T-cell (primary cell): ENCODE data around the gene CHST7. TPM values are rescaled to one million over a fixed set of nuclear protein-coding genes. Genes with fewer than 3 reads are reported as not detected.
A peak's percentile ranks its signal among the peaks of the same experiment; 100 is the strongest.

ENCODE experiments used
- ATAC-seq, 4 experiments: fragments of 200-7000 bp in 3 of 4; fragments of 150-1000 bp in 1 of 4; cut with Tn5 transposase; replicated peaks in 1 of 4; 1 replicate in 3 of 4; 2 replicates in 1 of 4; pipeline ENCODE4 v1.10.0; 2021; ENCODE audit warnings: moderate library complexity in 3 of 4, mild to moderate bottlenecking in 2 of 4, moderate number of reproducible peaks in 1 of 4
- CTCF ChIA-PET, 2 donors: fragments of 300-600 bp; sonication (Branson Sonifier 250); formaldehyde crosslinking; loops; one replicate each; lab custom pipeline; 2022; ENCODE audit warnings: antibody characterized with exemption in 2 of 2; lab: Charles Lee
- POLR2A ChIA-PET, 2 donors: fragments of 300-600 bp; sonication (Branson Sonifier 250); formaldehyde crosslinking; loops; one replicate each; lab custom pipeline; 2022; ENCODE audit warnings: antibody characterized with exemption in 2 of 2; lab: Charles Lee
- DNase-seq, 35 experiments: peaks; one replicate each; pipeline versions ENCODE4 v3.0.0 to v3.0.0-alpha.2; 2013 to 2023
- H3K27ac ChIP-seq: one replicate; pipeline ENCODE4 v1.5.1; 2013; ENCODE audit warnings: low read length
- H3K27me3 ChIP-seq, 2 experiments: replicated peaks in 1 of 2; 1 replicate in 1 of 2; 2 replicates in 1 of 2; pipeline versions ENCODE4 v1.6.1 to v1.7.0; 2013; ENCODE audit warnings: low read length in 1 of 2, mixed read lengths in 1 of 2; ENCODE audit not compliant: control insufficient read depth in 2 of 2, insufficient read depth in 2 of 2; ENCODE audit errors: extremely low read depth in 1 of 2
- H3K36me3 ChIP-seq, 2 donors: 1 replicate in 1 of 2; 2 replicates in 1 of 2; pipeline versions ENCODE4 v1.6.1 to v1.7.0; 2013; ENCODE audit warnings: low read length in 1 of 2; ENCODE audit not compliant: control insufficient read depth in 2 of 2, insufficient read depth in 1 of 2; ENCODE audit errors: extremely low read depth in 1 of 2
- H3K4me1 ChIP-seq, 2 experiments: 1 replicate in 1 of 2; 2 replicates in 1 of 2; pipeline versions ENCODE4 v1.6.1 to v1.7.0; 2013; ENCODE audit warnings: low read length in 2 of 2, mixed read lengths in 1 of 2; ENCODE audit not compliant: insufficient read depth in 2 of 2, control insufficient read depth in 1 of 2; ENCODE audit errors: extremely low read depth in 1 of 2
- H3K4me3 ChIP-seq, 2 donors: 1 replicate in 1 of 2; 2 replicates in 1 of 2; pipeline versions ENCODE4 v1.5.1 to v1.7.0; 2013; ENCODE audit warnings: mild to moderate bottlenecking in 2 of 2, low read length in 1 of 2, moderate library complexity in 1 of 2; ENCODE audit not compliant: control insufficient read depth in 1 of 2; ENCODE audit errors: extremely low read depth in 1 of 2
- H3K9me3 ChIP-seq: 2 replicates; pipeline ENCODE4 v1.7.0; 2013
- H3K27ac Mint-ChIP-seq, 2 donors: one replicate each; pipeline ENCODE4 v1.8.0; 2020 to 2021; ENCODE audit warnings: mild to moderate bottlenecking in 2 of 2, mixed read lengths in 2 of 2
- H3K27me3 Mint-ChIP-seq, 2 donors: one replicate each; pipeline ENCODE4 v1.8.0; 2021 to 2022; ENCODE audit warnings: mixed read lengths in 2 of 2
- H3K36me3 Mint-ChIP-seq: one replicate; pipeline ENCODE4 v1.8.0; 2021; ENCODE audit warnings: mixed read lengths
- H3K4me1 Mint-ChIP-seq, 3 donors: one replicate each; pipeline ENCODE4 v1.8.0; 2020 to 2022; ENCODE audit warnings: mixed read lengths in 3 of 3, mild to moderate bottlenecking in 1 of 3
- H3K4me3 Mint-ChIP-seq, 3 donors: one replicate each; pipeline ENCODE4 v1.8.0; 2020 to 2022; ENCODE audit warnings: mild to moderate bottlenecking in 3 of 3, mixed read lengths in 3 of 3, moderate library complexity in 3 of 3
- H3K9me3 Mint-ChIP-seq, 3 donors: one replicate each; pipeline ENCODE4 v1.8.0; 2020 to 2022; ENCODE audit warnings: mixed read lengths in 3 of 3
- WGBS: methylation state at CpG from one replicate; pipeline ENCODE4 v1.1.5; 2013; ENCODE audit warnings: missing lambda C conversion rate; ENCODE audit not compliant: insufficient coverage; 5-methylcytosine and 5-hydroxymethylcytosine counted together
- total RNA-seq, 35 experiments: library from RNA in 6 of 35; stranded (reverse) in 6 of 35; fragments of 120-200 nt in 1 of 35; gene quantifications; one replicate each; pipeline versions ENCODE4 v1.2.1 to v1.2.4 and lab custom pipeline; 2013 to 2026

The CHST7 gene
- total RNA-seq, 5 donors from 2014 or later (not counting 1 experiment from before 2014, with no cell fraction given), result 3.3 to 8.0 (median 6.4) TPM

DNA sequence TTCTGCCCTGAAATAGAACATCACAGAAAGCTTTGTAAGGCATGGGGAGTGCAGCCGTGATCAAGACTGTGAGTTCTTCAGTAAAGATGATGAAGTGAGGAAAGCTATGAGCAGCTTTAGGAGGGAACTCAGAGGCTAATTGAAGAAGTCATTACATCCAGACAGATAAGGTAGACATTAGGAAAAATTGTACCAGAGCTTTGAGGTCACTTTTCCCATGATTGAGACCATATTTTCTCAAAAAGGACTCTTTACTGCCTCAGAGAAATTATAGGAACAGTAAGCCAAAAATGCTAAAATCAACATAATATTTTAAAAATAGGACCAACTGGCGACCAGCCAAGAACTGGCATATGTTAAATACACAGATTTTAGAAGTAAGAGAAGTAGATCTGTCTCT lies 11.2 kb downstream of the CHST7 start:
- Histone ChIP-seq H3K9me3 (no peaks in the 10 kb centered on the region), H3K27ac (no peak overlapping the region), H3K4me1 (peaks cover 2 to 23% of the 10 kb centered on the region in 2 experiments), H3K36me3 (no peaks in the 10 kb centered on the region), H3K4me3 (no peak overlapping the region), H3K27me3 (no peaks in the 10 kb centered on the region)
- DNase-seq, result no peak
- H3K27ac Mint-ChIP-seq, result no peak overlapping the region
- no peak overlapping the region for H3K4me3 Mint-ChIP-seq
- CTCF ChIA-PET, result no interaction called here
- H3K36me3 Mint-ChIP-seq, result no peaks in the 10 kb centered on the region
- H3K27me3 Mint-ChIP-seq, result peaks cover 0 to 4% of the 10 kb centered on the region in 2 donors
- H3K4me1 Mint-ChIP-seq, result peaks cover 21 to 55% (median 39%) of the 10 kb centered on the region in 3 donors
- WGBS, result no CpG with 5 or more reads among the region's 2 CpGs
- no peaks in the 10 kb centered on the region for H3K9me3 Mint-ChIP-seq
- no peak for ATAC-seq
- POLR2A ChIA-PET, result no interaction called here

DNA sequence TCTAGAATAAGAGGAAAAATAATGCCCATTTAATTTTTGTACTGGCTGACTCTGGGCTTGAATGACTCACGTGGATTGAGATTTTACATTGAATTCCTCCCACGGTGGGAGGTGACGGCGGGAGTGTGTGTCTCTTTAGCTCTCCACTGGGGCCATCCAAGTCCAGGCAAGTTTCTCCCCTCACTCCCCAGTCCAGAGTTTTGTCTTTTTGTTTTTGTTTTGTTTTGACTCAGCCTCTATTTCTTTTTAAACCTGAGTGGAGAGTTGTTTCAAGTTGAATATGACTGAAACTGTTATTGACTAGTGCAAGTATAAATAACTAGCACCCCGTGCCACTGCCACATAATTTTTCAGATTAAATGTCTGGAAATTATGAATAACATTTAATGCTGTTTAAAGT lies 13.6 kb downstream of the CHST7 start:
- H3K4me1 ChIP-seq, result peaks cover 2 to 27% of the 10 kb centered on the region in 2 experiments
- no peaks in the 10 kb centered on the region for H3K27me3 ChIP-seq
- Mint-ChIP-seq H3K4me3 (peak overlapping the region; percentile 2 to 69 (median 50)), H3K9me3 (no peaks in the 10 kb centered on the region), H3K36me3 (no peaks in the 10 kb centered on the region), H3K27ac (peak overlapping the region; percentile 93), H3K4me1 (peaks cover 22 to 57% (median 49%) of the 10 kb centered on the region in 3 donors), H3K27me3 (no peaks in the 10 kb centered on the region)
- peak overlapping the region; percentile 66 for H3K27ac ChIP-seq
- DNase-seq, result no peak
- no peaks in the 10 kb centered on the region for H3K36me3 ChIP-seq
- WGBS, result no CpG with 5 or more reads among the region's 5 CpGs
- ATAC-seq, result no peak
- H3K4me3 ChIP-seq, result no peak overlapping the region
- ChIA-PET POLR2A (no interaction called here), CTCF (interaction anchor here in 1 of 2 donors (0.6 to 1.2 kb wide), 3 partner anchors 8 to 813 kb away, joined by 3 to 10 read pairs (median 5); no protein-coding TSS in a partner anchor)
- no peaks in the 10 kb centered on the region for H3K9me3 ChIP-seq

DNA sequence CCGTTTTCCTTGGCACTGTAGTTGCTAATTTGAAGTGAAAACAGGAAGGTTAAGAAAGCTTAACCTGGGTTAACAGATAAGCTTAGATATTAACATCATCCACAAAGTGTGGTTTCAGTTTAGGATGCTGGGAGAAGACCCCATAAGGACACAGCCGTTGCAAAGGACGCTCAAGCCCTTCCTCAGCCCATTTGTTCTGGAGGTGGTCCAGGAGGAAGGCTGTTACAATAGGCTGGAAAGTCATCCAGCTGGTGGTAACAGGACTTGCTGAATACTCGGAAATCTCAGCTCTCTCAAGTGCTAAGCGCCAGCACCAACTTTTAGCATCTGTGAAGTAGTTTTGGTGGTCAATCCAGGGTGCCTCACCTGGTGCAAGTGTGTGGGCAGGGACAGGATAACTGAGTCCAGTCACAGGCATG lies 14.2 kb downstream of the CHST7 start:
- Histone ChIP-seq H3K27me3 (no peaks in the 10 kb centered on the region), H3K27ac (peak overlapping the region; percentile 66), H3K9me3 (no peaks in the 10 kb centered on the region), H3K4me3 (peak overlapping the region in 1 of 2 donors; percentile 10), H3K36me3 (no peaks in the 10 kb centered on the region), H3K4me1 (peaks cover 2 to 27% of the 10 kb centered on the region in 2 experiments)
- H3K27ac Mint-ChIP-seq, result peak overlapping the region; percentile 93
- H3K27me3 Mint-ChIP-seq, result no peaks in the 10 kb centered on the region
- ATAC-seq (peak in 3 of 4 experiments; percentile 19 to 45 (median 33)), DNase-seq (no peak)
- peak overlapping the region; percentile 59 to 69 (median 67) for H3K4me3 Mint-ChIP-seq
- POLR2A ChIA-PET, result no interaction called here
- CTCF ChIA-PET, result interaction anchor here (0.5 to 0.7 kb wide), 3 partner anchors 9 to 812 kb away, joined by 3 to 5 read pairs (median 3); no protein-coding TSS in a partner anchor
- peaks cover 26 to 54% (median 44%) of the 10 kb centered on the region in 3 donors for H3K4me1 Mint-ChIP-seq
- no CpG with 5 or more reads among the region's 5 CpGs for WGBS
- no peaks in the 10 kb centered on the region for H3K36me3 Mint-ChIP-seq
- H3K9me3 Mint-ChIP-seq, result no peaks in the 10 kb centered on the region

DNA sequence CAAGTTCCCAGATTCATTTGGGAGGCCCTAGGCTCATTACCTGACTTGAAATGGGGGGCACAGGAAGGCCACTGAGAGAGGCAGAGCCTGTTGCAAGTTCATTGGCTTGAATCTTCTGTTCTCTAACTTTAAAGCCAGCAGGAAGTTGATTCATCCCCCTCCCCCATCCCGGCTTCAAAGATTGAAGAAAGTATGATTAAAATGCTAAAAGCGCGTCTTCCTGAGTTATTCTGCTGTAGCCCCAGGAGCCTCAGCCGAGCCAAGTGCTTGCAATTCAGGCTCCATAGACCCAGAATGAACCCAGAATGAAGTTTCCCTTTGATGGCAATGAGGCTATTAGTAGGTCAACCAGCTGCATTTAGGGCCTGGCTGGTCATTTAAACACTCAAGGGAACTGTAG lies 14.7 kb downstream of the CHST7 start:
- peak overlapping the region; percentile 66 for H3K27ac ChIP-seq
- Mint-ChIP-seq H3K36me3 (no peaks in the 10 kb centered on the region), H3K4me3 (peak overlapping the region; percentile 59 to 69 (median 67)), H3K27ac (peak overlapping the region; percentile 93), H3K27me3 (no peaks in the 10 kb centered on the region), H3K4me1 (peaks cover 28 to 54% (median 44%) of the 10 kb centered on the region in 3 donors), H3K9me3 (no peaks in the 10 kb centered on the region)
- H3K4me3 ChIP-seq, result peak overlapping the region; percentile 10 to 18
- no peaks in the 10 kb centered on the region for H3K36me3 ChIP-seq
- peaks cover 2 to 27% of the 10 kb centered on the region in 2 experiments for H3K4me1 ChIP-seq
- peak; percentile 52 to 80 (median 64) for ATAC-seq
- no CpG with 5 or more reads among the region's 4 CpGs for WGBS
- CTCF ChIA-PET, result interaction anchor here in 1 of 2 donors (0.5 kb wide), 1 partner anchor 704 kb away, joined by 3 read pairs; no protein-coding TSS in a partner anchor
- no peaks in the 10 kb centered on the region for H3K27me3 ChIP-seq
- POLR2A ChIA-PET, result no interaction called here
- no peaks in the 10 kb centered on the region for H3K9me3 ChIP-seq
- peak in 31 of 35 experiments; percentile 4 to 59 (median 33) for DNase-seq

DNA sequence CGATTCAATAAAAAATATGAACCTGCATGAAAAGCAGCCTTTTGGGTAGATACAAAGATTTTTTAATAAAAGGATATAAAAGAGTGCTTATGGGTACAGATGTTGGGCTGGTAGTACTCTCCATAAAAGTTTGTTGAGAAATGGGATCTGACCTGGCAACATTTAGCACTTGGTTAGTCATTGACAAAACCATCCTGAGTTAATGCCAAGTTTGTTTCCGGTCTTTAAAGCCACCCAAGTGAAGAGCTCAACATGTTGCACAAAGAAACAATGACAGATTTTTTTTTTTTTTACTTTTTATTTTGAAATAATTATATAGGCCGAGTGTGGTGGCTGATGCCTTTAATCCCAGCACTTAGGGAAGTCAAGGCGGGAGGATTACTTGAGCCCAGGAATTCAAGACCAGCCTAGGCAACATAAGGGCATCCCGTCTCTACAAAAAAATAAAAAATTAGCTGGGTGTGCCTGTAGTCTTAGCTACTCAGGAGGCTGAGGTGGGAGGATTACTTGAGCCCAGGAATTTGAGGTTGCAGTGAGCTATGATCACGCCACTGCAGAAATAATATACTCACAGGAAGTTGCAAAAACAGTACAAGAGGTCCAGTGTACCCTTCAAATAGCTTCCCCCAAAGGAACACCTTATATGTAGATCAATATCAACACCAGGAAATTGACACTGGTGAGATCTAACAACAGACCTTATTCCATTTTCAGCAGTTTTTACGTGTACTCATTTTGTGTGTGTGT lies 16.6 kb downstream of the CHST7 start:
- H3K9me3 Mint-ChIP-seq, result no peaks in the 10 kb centered on the region
- DNase-seq (no peak), ATAC-seq (peak in 1 of 4 experiments; percentile 3)
- Histone ChIP-seq H3K27ac (peak overlapping the region; percentile 34), H3K9me3 (no peaks in the 10 kb centered on the region), H3K36me3 (no peaks in the 10 kb centered on the region), H3K4me1 (peaks cover 2 to 27% of the 10 kb centered on the region in 2 experiments), H3K4me3 (no peak overlapping the region), H3K27me3 (no peaks in the 10 kb centered on the region)
- peak overlapping the region; percentile 44 to 72 for H3K27ac Mint-ChIP-seq
- no peaks in the 10 kb centered on the region for H3K27me3 Mint-ChIP-seq
- WGBS, result no CpG with 5 or more reads among the region's 7 CpGs
- CTCF ChIA-PET, result interaction anchor here in 1 of 2 donors (1.2 to 1.6 kb wide), 2 partner anchors 16 to 17 kb away, joined by 3 to 4 read pairs; no protein-coding TSS in a partner anchor
- POLR2A ChIA-PET, result interaction anchor here (0.6 kb wide), 2 partner anchors 11 to 104 kb away, joined by 3 to 4 read pairs; no protein-coding TSS in a partner anchor
- H3K4me3 Mint-ChIP-seq, result no peak overlapping the region
- H3K36me3 Mint-ChIP-seq, result no peaks in the 10 kb centered on the region
- peaks cover 28 to 52% (median 44%) of the 10 kb centered on the region in 3 donors for H3K4me1 Mint-ChIP-seq

DNA sequence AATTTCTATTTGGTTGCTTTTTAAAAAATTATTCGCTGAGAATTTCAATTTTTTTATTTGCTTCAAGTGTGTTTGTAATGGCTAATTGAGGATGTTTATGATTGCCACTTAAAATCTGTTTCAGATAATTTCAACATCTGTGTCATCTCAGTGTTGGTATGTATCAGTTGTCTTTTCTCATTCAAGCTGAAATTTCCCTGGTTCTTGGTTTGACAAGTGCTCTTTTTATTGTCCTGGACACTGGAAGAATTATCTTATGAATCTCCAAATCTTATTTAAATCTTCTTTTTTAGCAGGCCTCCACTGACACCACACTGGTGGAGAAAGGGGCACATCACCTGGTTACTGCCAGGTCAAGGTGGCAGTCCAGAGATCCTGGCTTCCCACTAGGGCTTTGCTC lies 21.5 kb downstream of the CHST7 start:
- Mint-ChIP-seq H3K36me3 (peaks cover 6% of the 10 kb centered on the region), H3K27me3 (peaks cover 0 to 4% of the 10 kb centered on the region in 2 donors), H3K4me1 (peaks cover 6 to 22% (median 11%) of the 10 kb centered on the region in 3 donors), H3K9me3 (no peaks in the 10 kb centered on the region), H3K4me3 (no peak overlapping the region), H3K27ac (no peak overlapping the region)
- CTCF ChIA-PET, result no interaction called here
- Histone ChIP-seq H3K27me3 (no peaks in the 10 kb centered on the region), H3K27ac (no peak overlapping the region), H3K9me3 (no peaks in the 10 kb centered on the region), H3K4me3 (no peak overlapping the region), H3K36me3 (no peaks in the 10 kb centered on the region), H3K4me1 (peaks cover 0 to 3% of the 10 kb centered on the region in 2 experiments)
- POLR2A ChIA-PET, result no interaction called here
- no CpG with 5 or more reads among the region's 1 CpG for WGBS
- ATAC-seq, result no peak
- no peak for DNase-seq
